GM18502 (cell line): Measurements from ENCODE around the gene PARM1.
A peak's percentile ranks its signal among the peaks of the same experiment; 100 is the strongest.

Experiments
- ATAC-seq: cut with Tn5 transposase; IDR thresholded peaks from one replicate; pipeline ENCODE4 v1.9.1; 2021; ENCODE audit warnings: mild to moderate bottlenecking; ENCODE audit not compliant: unreplicated experiment, poor library complexity

Gene PARM1

DNA sequence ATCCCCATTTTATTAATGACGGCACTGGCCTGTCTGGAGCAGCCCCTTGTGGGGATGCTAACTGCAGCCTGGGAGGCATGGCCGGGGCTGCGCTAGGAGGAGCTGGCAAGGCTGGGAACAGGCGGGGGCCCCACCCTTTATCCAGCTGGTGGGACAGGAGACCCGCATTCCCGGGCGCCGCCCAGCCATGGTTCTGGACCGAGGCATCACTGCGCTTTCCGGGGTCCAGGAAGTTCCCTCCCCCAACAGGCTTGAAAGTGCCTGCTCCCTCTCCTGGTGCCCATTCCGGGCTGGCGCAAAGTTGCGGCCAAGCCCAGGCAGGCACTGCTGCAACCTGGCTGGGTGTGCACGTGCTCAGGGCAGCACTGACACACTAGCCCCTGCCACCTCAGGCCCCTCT is 124.5 kb downstream of the PARM1 start:
- no peak for ATAC-seq

GRCh38 chr4:75058486-75058885 is 125.6 kb downstream of the PARM1 start:
- ATAC-seq, result no peak

- ATAC-seq, result no peak
Observed at GRCh38 chr4:75063433-75063832, 130.5 kb downstream of the PARM1 start.

DNA sequence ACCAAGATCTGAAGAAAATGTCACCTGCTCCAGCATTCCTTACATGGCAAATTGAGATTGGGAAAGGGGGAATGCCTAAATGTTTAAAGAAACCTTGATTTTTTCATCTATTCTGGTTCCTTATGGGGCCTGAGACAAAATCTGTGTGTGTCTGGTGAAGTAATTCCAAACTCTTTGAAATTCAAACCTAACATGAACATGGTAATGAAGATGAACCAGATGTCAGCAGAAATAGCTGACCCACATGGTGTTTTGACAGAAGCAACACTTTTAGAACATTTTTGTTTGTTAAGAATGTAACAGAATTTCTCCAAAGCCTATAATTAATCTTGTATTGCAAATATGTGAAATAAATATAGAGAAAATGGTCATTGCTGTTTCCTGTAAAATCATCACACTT is 133.0 kb downstream of the PARM1 start:
- no peak for ATAC-seq

- ATAC-seq, result peak; percentile 84
Observed at GRCh38 chr4:75069493-75070074, 136.7 kb downstream of the PARM1 start.

DNA sequence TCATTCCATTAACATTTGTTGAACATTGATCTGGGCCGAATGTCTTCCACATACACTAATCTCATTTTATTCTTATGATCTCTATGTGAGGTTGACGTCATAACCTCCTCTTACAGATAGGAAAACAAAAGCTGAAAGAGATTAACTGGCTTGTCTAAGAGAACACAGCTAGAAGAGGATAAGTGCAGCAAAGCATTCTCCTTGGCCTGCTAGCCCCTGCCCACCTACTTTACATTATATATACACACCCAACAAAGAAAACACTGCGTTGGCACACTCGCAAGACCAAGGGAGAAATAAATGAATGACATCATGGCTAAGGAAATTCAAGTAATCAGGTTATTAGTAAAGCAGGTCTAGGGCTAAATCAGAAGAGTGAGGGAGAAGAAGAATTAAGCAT is 138.4 kb downstream of the PARM1 start:
- ATAC-seq, result no peak

- ATAC-seq, result no peak
Observed at GRCh38 chr4:75080888-75081287, 148.0 kb downstream of the PARM1 start.

DNA sequence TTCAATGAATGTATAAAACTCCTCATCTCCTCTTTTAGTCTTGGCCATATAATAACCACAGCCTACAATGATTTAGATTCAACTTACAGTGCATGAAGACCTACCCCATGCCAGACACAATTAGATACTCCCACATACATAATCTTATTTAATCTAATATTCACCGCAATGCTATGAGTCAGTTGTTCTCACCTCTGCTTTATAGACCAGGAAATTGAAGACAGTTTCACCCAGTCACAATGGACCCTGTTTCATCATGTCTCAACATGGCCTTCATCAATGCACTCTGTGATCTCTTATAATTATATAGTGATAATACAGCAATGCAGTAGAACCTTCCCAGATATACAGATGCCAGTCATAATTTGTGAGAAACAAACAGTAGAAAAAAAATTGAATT is 148.6 kb downstream of the PARM1 start:
- no peak for ATAC-seq

- no peak for ATAC-seq
Observed at GRCh38 chr4:75087416-75087815, 154.5 kb downstream of the PARM1 start.

- peak; percentile 88 for ATAC-seq
Observed at GRCh38 chr4:75087865-75088264, 154.9 kb downstream of the PARM1 start.

DNA sequence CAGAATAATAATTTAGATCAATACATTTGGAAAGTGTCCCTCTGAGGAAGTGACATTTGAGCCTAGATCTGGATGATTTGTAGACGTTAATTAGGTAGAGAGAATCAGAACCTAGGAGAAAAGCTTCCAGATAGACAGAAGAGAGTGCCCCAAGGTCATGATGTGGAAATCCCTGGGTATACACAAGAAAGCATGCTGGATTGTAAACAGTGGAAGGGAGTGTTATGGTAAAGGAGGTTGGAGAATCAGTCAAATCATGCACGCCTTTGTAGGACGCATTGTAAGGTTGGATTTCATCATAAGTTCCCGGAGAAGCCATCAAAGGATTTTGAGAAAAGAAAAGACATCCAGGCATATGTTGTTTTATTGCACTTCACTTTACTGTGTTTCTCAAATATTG is 156.3 kb downstream of the PARM1 start:
- no peak for ATAC-seq

DNA sequence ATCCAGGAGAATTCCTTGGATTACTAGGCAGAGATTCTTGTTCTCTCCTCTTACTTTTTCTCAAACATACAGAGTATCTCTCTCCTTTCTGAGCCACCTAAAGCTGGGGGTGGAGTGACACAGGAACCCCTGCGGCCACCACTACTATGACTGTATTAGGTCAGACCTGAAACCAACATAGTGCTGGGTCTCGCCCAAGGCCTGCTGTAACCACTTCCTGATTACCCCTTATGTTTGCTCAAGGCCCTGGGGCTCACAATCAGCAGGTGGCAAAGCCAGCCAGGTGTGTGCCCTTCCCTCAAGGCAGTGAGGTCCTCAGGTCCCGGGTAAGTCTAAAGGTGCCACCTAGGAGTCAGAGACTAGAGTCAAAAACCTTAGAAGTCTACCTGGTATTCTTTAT is 166.4 kb downstream of the PARM1 start:
- peak; percentile 97 for ATAC-seq
